HG03095 (cell line): Measurements from ENCODE around the gene C19orf53.
A peak's percentile ranks its signal among the peaks of the same experiment; 100 is the strongest.
"Not testable (repeated sequence)": the region's sequence is repeated elsewhere in the genome, so short reads cannot be mapped to it uniquely, and the experiment has no call there.

Source experiments
- ATAC-seq: cut with Tn5 transposase; IDR thresholded peaks from one replicate; pipeline ENCODE4 v1.9.1; 2021; ENCODE audit warnings: moderate library complexity; ENCODE audit not compliant: unreplicated experiment

The C19orf53 gene

GRCh38 chr19:13763265-13763664, 11.0 kb upstream of the C19orf53 start:
- no peak for ATAC-seq

GRCh38 chr19:13764101-13764807, 10.0 kb upstream of the C19orf53 start, which contains the start of gene MRI1:
TSS of gene MRI1 (plus strand) at chr19:13764522. CDS start at chr19:13764589, 67 bp downstream.
- ATAC-seq, result no peak

GRCh38 chr19:13764821-13765394, 9.3 kb upstream of the C19orf53 start:
- no peak for ATAC-seq

GRCh38 chr19:13765395-13766094, 8.7 kb upstream of the C19orf53 start:
- ATAC-seq, result no peak

GRCh38 chr19:13766095-13766481, 8.2 kb upstream of the C19orf53 start:
- no peak for ATAC-seq

- ATAC-seq, result no peak
Measured at GRCh38 chr19:13768510-13768909, 5.7 kb upstream of the C19orf53 start.

GRCh38 chr19:13770013-13770635, 4.1 kb upstream of the C19orf53 start:
- no peak for ATAC-seq

- ATAC-seq, result no peak
Measured at GRCh38 chr19:13778398-13778797, 4.1 kb downstream of the C19orf53 start.

- no peak for ATAC-seq
Measured at GRCh38 chr19:13778847-13779246, 4.6 kb downstream of the C19orf53 start.

- not testable (repeated sequence) for ATAC-seq
Measured at GRCh38 chr19:13779794-13780193, 5.5 kb downstream of the C19orf53 start.

- no peak for ATAC-seq
Measured at GRCh38 chr19:13781547-13781946, 7.3 kb downstream of the C19orf53 start.

- ATAC-seq, result no peak
Measured at GRCh38 chr19:13782537-13782936, 8.3 kb downstream of the C19orf53 start.

- ATAC-seq, result no peak
Measured at GRCh38 chr19:13783565-13784500, 9.6 kb downstream of the C19orf53 start.

GRCh38 chr19:13784731-13785452, 10.6 kb downstream of the C19orf53 start:
- no peak for ATAC-seq

GRCh38 chr19:13788991-13789390, 14.7 kb downstream of the C19orf53 start:
- ATAC-seq, result no peak

- ATAC-seq, result no peak
Measured at GRCh38 chr19:13790354-13790753, 16.1 kb downstream of the C19orf53 start.

GRCh38 chr19:13793317-13793716, 19.1 kb downstream of the C19orf53 start:
- not testable (repeated sequence) for ATAC-seq

GRCh38 chr19:13794398-13794756, 20.1 kb downstream of the C19orf53 start:
- ATAC-seq, result no peak

- ATAC-seq, result peak; percentile 71
Measured at GRCh38 chr19:13794757-13795589, 20.7 kb downstream of the C19orf53 start, which contains the start of gene ZSWIM4. TSS of gene ZSWIM4 (plus strand) at chr19:13795443. CDS start at chr19:13795649, 206 bp downstream.
